ENCODE results near the gene PPM1B.

DNA sequence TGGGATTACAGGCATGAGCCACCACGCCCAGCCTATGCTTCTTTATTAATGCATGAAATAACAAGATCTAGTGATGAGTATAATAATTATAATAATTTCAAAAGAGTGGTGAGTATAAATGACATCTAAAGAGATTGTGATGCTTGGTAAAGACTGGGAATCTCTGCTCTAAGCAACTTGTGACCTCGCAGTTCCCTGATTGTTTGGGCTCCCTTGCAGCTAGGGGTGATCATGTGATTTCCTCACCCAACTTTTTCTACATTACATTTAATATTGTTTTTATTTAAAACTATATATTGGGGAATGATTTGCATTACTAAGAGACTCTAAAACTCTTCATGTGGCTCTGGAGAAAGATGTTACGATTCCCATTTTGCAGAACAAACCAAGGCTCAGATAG lies 4.1 kb upstream of the PPM1B start:
- TF ChIP-seq, protein P1, sequence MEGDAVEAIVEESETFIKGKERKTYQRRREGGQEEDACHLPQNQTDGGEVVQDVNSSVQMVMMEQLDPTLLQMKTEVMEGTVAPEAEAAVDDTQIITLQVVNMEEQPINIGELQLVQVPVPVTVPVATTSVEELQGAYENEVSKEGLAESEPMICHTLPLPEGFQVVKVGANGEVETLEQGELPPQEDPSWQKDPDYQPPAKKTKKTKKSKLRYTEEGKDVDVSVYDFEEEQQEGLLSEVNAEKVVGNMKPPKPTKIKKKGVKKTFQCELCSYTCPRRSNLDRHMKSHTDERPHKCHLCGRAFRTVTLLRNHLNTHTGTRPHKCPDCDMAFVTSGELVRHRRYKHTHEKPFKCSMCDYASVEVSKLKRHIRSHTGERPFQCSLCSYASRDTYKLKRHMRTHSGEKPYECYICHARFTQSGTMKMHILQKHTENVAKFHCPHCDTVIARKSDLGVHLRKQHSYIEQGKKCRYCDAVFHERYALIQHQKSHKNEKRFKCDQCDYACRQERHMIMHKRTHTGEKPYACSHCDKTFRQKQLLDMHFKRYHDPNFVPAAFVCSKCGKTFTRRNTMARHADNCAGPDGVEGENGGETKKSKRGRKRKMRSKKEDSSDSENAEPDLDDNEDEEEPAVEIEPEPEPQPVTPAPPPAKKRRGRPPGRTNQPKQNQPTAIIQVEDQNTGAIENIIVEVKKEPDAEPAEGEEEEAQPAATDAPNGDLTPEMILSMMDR (IDR thresholded peaks at IDR 0.05; ENCODE audit: borderline replicate concordance, extremely low read depth, low read length, poor library complexity, severe bottlenecking) = no peak
- TF ChIP-seq EZH2 (IDR thresholded peaks at IDR 0.05; ENCODE audit: borderline replicate concordance, low read depth, low read length, severe bottlenecking) = no peak

All from DND-41 (cell line).